Right lobe of liver (tissue), 6 donors: Measurements from ENCODE around the gene ZNF674. TPM values are rescaled to one million over a fixed set of nuclear protein-coding genes. Genes with fewer than 3 reads are reported as not detected.

Experiments
- ATAC-seq, 4 donors: fragments of 200-7000 bp; cut with Tn5 transposase; one replicate each; pipeline ENCODE4 v1.9.1; 2020; ENCODE audit warnings: mild to moderate bottlenecking in 4 of 4, moderate library complexity in 4 of 4
- DNase-seq, 3 donors: peaks; one replicate each; pipeline ENCODE4 v3.0.0-alpha.2; 2020
- H3K27ac ChIP-seq, 3 donors: fragments of 200-600 bp; one replicate each; pipeline ENCODE4 v1.8.0; 2022
- H3K27me3 ChIP-seq, 2 donors: fragments of 200-600 bp; one replicate each; pipeline ENCODE4 v1.8.0; 2022
- H3K36me3 ChIP-seq, 4 donors: fragments of 200-600 bp; sonication (generic) in 1 of 4; one replicate each; pipeline versions ENCODE4 v1.5.1 to v1.8.0; 2017 to 2022; ENCODE audit warnings: control low read depth in 1 of 4
- H3K4me1 ChIP-seq, 4 donors: fragments of 200-600 bp; sonication (generic) in 1 of 4; one replicate each; pipeline versions ENCODE4 v1.5.1 to v1.8.0; 2017 to 2022; ENCODE audit warnings: control low read depth in 1 of 4
- H3K4me3 ChIP-seq, 3 donors: fragments of 200-600 bp; one replicate each; pipeline ENCODE4 v1.8.0; 2022
- H3K9me3 ChIP-seq, 4 donors: fragments of 200-600 bp; sonication (generic) in 1 of 4; one replicate each; pipeline versions ENCODE4 v1.5.1 to v1.8.0; 2017 to 2022; ENCODE audit warnings: control low read depth in 1 of 4
- CTCF ChIP-seq, 4 donors: fragments of 200-600 bp in 3 of 4; fragments of 450-650 bp in 1 of 4; IDR thresholded peaks; one replicate each; pipeline versions ENCODE4 v1.5.1 to v1.8.0; 2016 to 2022; ENCODE audit warnings: antibody characterized with exemption in 4 of 4, mild to moderate bottlenecking in 2 of 4
- POLR2A ChIP-seq: fragments of 450-650 bp; IDR thresholded peaks from one replicate; pipeline ENCODE4 v1.6.1; 2017; ENCODE audit warnings: antibody characterized with exemption, mild to moderate bottlenecking
- WGBS: methylation state at CpG from one replicate; pipeline ENCODE4 v1.1.6; 2018; ENCODE audit warnings: low coverage, low lambda C conversion rate; ENCODE audit not compliant: insufficient coverage; ENCODE audit errors: missing lambda C conversion rate; 5-methylcytosine and 5-hydroxymethylcytosine counted together
- intact Hi-C, 2 donors: fragments of 100-400 bp; cut with DNase I; formaldehyde crosslinking; loops; one replicate each; pipeline versions ENCODE4 v1.11.2 to v1.14.1; 2022
- total RNA-seq, 6 experiments: library from RNA; depleted of rRNA in 2 of 6; stranded (reverse); fragments of >200 nt in 2 of 6; fragmentation: NEBNext Ultra II Directional in 3 of 6; extraction: Animal tissue kit (Norgen Biotek cat#: 25700) in 3 of 6; gene quantifications; one replicate each; pipeline versions ENCODE4 v1.1.0 to v1.2.4, GENCODE V29; 2016 to 2023
- donor health status: DM: no; HTN: yes; CAD: no.
- donor health status: DM: no; HTN: no; CAD: no.
- donor health status: DM: no; HTN: no; CAD: no.
- donor health status: DM: no; HTN: yes; CAD: no.
- donor health status: DM: no; HTN: yes; CAD: no.

The ZNF674 gene
- total RNA-seq, 6 experiments from 2014 or later, result 0.86 to 3.1 (median 2.2) TPM

- WGBS, result 48% methylated on average over 6 of the region's 6 CpGs
- Histone ChIP-seq H3K4me1 (peaks cover 0 to 3% (median 0%) of the 10 kb centered on the region in 4 donors), H3K9me3 (no peaks in the 10 kb centered on the region), H3K27ac (no peak overlapping the region), H3K36me3 (no peaks in the 10 kb centered on the region), H3K27me3 (no peaks in the 10 kb centered on the region), H3K4me3 (peak overlapping the region; percentile 40 to 61 (median 58))
- intact Hi-C loops, result no loop called here
- no peak for DNase-seq
- ATAC-seq, result no peak
- no peak for TF ChIP-seq POLR2A
- no peak for TF ChIP-seq CTCF (IDR thresholded peaks at IDR 0.05)
These were observed 30.4 kb upstream of the ZNF674 start for GRCh38 chrX:46575586-46575985.

- H3K4me3 ChIP-seq, result peak overlapping the region; percentile 40 to 61 (median 58)
- no peak overlapping the region for H3K27ac ChIP-seq
- no peaks in the 10 kb centered on the region for H3K27me3 ChIP-seq
- intact Hi-C loops, result no loop called here
- peak; percentile 27 to 63 (median 52) for ATAC-seq
- H3K36me3 ChIP-seq, result no peaks in the 10 kb centered on the region
- DNase-seq, result peak; percentile 44 to 60 (median 50)
- no CpG with 5 or more reads among the region's 90 CpGs for WGBS
- peaks cover 0 to 3% (median 0%) of the 10 kb centered on the region in 4 donors for H3K4me1 ChIP-seq
- H3K9me3 ChIP-seq, result no peaks in the 10 kb centered on the region
- TF ChIP-seq CTCF (IDR thresholded peaks at IDR 0.05) (peak in 1 of 4 donors; percentile 7), POLR2A (no peak)
These were observed 29.7 kb upstream of the ZNF674 start for GRCh38 chrX:46574774-46575381.

- Histone ChIP-seq H3K27ac (peak overlapping the region; percentile 18 to 40 (median 35)), H3K27me3 (no peaks in the 10 kb centered on the region), H3K4me1 (peaks cover 0 to 3% (median 0%) of the 10 kb centered on the region in 4 donors), H3K36me3 (no peaks in the 10 kb centered on the region), H3K9me3 (no peaks in the 10 kb centered on the region), H3K4me3 (peak overlapping the region; percentile 40 to 61 (median 58))
- intact Hi-C loops, result no loop called here
- DNase-seq (peak; percentile 46 to 73 (median 51)), ATAC-seq (peak; percentile 16 to 49 (median 29))
- 12% methylated on average over 5 of the region's 107 CpGs for WGBS
- TF ChIP-seq POLR2A (no peak), CTCF (IDR thresholded peaks at IDR 0.05) (no peak)
These were observed 28.9 kb upstream of the ZNF674 start for GRCh38 chrX:46573892-46574773.

- peak within 1 kb of the TSS; percentile 18 to 40 (median 35) for H3K27ac ChIP-seq
- TF ChIP-seq CTCF (IDR thresholded peaks at IDR 0.05), result peak in 3 of 4 donors; percentile 9 to 17 (median 10)
- TF ChIP-seq POLR2A, result peak; percentile 39
- intact Hi-C loops, result no loop called here
- peaks cover 0 to 3% (median 0%) of the 10 kb centered on the region in 4 donors for H3K4me1 ChIP-seq
- peak; percentile 73 to 84 (median 82) for ATAC-seq
- H3K27me3 ChIP-seq, result no peaks in the 10 kb centered on the region
- peak within 1 kb of the TSS; percentile 40 to 61 (median 58) for H3K4me3 ChIP-seq
- WGBS, result 0% methylated on average over 2 of the region's 35 CpGs
- no peaks in the 10 kb centered on the region for H3K36me3 ChIP-seq
- H3K9me3 ChIP-seq, result no peaks in the 10 kb centered on the region
- peak in 2 of 3 donors; percentile 66 to 73 for DNase-seq
These were observed 28.2 kb upstream of the ZNF674 start, which contains the start of gene CHST7 for GRCh38 chrX:46573331-46573891. Gene CHST7 (plus strand): TSS chrX:46573765. CDS start chrX:46573932, 167 bp downstream.
